GM21515 (cell line): ENCODE measurements around the gene RHOD.

Source experiments
- ATAC-seq: cut with Tn5 transposase; IDR thresholded peaks from one replicate; pipeline ENCODE4 v1.9.1; 2021; ENCODE audit not compliant: unreplicated experiment

The RHOD gene

DNA sequence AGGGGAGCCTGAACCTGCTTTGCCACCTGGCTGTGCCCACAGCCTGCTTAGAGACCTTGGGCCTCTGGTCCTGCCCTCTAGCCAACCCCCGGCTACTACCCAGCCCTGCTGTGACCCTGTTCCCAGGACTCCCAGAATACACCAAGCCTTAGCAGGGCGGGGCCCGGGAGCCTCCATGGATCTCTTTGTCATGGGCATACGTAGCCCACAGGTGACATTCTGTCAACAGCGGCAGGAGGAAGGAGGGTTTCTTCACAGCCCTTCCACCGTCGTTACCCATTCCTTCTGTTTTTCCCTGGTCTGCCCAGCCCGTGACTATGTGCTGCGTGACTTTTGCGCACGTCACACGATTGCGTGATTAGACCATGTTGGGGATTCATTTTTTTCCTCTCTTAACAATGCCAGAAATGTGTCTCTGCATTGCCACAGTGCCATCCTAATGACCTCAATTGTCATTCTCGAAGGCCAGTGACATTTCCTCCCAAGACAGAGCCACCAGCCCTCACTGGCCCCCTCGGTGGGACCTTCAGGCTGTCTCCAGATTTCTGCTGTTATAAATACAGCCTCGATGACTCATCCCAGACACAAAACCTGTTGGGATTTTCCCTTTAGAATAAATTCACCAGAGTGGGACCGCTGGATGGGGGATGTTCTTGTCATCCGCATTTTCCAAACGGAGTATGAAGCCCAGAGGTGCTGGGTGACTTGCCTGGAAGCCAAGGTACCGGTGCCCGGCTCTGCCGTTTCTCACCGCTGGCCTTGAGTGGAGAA is 24.7 kb upstream of the RHOD start:
- no peak for ATAC-seq

DNA sequence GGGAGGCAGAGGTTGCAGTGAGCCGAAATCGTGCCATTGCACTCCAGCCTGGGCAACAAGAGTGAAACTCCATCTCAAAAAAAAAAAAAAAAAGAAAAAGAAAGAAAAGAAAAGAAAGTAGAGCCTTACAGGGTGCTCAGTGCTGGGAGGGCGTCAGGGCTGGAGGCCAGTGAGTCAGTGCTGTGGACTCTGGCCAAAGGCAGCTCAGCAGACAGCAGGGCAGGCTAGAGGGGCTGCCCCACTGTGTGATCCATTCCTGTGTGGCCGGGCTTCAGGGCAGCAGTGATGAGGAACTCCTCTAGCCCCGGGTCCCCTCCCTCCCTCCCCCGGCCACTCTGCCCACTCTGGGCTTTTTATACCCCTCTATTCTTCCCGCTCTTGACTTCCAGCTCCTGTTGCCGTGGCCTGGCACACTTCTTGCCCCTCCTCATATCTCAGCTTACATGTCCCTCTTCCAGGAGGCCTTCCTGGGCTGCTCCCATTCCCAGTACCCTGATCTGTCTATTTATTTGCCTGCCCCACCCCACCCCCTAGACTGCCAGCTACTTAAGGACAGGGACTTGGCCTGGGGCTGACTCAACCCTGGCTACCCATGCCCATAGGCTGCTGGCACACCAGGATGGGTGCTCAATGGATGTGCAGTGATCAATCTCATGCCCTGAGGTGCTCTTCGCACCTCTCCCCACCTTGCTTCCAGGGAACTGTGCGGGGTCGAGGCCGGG is 23.7 kb upstream of the RHOD start:
- ATAC-seq = no peak

DNA sequence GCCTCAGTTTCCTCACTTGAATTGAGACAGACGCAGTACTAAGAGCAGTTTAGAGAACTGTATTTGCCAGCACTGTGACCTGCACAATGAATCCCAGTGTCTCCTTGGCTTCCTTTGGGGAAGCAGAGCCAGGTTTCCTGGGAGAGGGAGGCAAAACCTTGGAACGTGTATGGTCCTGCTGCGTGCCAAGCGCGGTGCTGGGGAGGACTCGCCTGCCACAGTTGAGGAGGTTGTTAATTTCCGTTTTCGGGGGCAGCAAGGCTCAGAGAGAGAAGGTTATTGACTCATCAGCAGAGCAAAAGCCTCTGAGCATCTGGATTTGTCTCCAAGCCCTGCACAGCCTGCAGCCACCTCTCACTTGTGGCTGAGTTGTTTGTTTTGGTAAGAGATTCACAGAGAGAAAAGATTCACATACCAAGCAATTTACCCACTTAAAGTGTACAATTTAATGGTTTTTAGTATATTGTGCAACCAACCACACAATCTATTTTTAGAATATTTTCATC is 22.9 kb upstream of the RHOD start:
- ATAC-seq = no peak

DNA sequence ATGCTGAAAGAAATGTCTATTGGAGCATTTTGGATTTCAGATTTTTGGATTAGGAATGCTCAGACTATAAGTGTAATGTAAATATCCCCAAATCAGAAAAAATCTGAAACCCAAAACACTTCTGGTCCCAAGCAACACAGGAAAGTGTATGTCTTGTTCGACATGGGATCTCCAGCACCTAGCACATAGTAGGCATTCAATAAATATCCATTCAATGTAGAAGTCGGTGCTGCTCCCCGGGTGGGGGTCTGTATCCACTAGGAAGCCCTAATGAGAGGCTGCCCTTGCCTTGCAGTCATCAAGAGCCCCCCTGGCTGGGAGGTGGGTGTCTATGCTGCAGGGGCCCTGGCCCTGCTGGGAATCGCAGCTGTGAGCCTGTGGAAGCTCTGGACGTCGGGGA is 22.3 kb upstream of the RHOD start:
- no peak for ATAC-seq

DNA sequence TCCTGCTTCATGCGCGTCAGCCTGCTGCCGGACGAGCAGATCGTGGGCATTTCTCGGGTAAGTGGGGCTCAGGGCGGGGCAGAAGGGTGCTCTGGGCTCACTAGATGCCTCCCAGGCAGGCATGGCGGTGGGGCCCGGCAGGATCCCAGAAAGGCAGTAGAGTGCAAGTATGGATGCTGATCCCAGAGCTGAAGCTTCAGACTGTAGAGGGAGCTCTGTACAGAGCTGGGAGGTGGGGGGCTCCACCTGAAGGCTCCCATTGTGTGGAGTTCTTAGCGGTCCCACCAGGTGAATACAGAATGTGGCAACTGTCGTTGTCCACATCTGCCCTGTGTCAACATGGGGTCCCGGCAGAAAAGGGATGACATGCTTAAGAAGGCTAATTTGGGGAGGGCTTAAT is 16.5 kb upstream of the RHOD start:
- no peak for ATAC-seq

DNA sequence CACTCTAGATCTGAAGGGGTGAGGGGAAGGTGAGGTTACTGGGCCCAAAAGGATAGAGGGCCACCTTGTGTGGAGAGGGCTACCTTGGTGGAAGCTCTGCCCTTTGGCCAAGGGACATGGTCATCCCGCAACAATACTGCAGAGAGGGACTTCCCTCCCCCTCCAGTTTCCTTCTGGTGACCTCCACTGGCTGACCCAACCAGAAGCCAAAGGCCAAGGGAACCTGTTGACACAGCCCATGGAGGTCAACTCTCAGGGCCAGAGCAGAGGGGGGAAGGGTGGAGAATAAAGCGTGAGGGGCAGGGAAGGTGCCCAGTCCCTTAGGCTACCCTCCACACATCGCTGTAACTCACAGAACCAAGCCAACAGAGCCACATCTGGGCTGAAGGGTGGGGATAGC is 15.0 kb upstream of the RHOD start:
- ATAC-seq = no peak

DNA sequence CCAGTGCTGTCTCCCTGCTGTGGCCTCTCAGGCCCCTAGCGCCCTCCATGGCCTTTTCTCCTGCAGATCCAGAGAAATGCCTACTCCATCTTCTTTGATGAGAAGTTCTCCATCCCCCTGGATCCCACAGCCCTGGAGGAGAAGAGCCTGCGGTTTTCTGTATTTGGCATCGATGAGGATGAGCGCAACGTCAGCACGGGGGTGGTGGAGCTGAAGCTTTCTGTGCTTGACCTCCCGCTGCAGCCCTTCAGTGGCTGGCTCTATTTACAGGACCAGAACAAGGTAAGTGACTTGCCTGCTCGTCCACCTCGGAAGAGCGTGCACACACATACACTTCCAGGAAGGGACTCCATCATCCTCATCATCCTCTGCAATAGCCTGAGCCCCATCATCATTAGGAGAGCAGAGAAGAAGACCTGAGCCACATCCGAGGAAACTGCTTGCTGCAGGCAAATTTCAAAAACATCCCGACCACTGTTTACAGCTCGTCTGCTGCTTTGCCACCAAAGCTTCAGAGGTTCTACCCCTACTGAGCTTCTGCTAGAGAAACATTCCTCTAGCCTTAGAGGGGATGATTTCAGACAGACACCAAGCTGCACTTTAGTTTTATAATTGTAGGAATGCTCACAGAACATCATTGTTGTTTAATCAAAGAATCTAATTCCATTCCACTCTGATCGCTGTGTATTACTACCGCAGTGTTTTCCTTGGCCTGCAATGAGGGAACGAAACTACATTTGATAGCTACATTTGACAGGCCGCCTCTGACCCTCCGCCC is 12.9 kb upstream of the RHOD start:
- ATAC-seq = no peak

DNA sequence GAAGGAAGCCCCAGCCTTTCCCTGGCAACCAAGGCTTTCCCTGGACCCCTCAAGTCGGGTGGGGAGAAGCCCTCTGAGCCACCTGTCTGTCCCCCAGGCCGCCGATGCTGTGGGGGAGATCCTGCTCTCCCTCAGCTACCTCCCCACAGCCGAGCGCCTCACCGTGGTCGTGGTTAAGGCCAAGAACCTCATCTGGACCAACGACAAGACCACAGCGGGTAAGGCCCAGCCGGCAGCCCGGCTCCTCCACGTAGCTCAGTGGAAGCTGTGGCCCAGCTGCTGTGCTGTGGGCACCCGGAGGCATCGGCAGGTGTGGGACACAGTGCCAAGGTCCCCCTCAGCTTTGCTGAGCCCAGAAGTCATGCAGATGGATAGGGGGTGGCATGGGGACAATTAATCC is 12.2 kb upstream of the RHOD start:
- no peak for ATAC-seq

DNA sequence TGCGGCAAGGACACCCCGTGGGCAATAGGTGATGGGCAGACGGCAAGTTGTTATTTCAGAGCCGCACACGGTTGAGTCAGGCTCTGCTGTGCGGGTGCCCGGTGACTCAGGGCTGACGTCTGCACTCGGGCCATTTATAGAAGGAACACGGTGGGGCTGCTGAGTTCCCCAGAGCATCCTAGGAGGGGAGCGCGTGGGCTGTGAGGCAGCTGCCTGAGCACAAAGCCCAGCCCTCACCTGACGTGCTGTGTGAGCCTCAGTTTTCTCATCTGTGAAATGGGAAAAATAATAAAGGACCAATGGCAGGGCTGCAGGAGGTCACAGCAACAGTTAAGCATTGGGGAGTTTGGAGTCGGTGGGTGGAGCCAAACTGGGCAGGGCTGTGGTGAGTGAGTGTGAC is 11.3 kb upstream of the RHOD start:
- ATAC-seq = no peak

DNA sequence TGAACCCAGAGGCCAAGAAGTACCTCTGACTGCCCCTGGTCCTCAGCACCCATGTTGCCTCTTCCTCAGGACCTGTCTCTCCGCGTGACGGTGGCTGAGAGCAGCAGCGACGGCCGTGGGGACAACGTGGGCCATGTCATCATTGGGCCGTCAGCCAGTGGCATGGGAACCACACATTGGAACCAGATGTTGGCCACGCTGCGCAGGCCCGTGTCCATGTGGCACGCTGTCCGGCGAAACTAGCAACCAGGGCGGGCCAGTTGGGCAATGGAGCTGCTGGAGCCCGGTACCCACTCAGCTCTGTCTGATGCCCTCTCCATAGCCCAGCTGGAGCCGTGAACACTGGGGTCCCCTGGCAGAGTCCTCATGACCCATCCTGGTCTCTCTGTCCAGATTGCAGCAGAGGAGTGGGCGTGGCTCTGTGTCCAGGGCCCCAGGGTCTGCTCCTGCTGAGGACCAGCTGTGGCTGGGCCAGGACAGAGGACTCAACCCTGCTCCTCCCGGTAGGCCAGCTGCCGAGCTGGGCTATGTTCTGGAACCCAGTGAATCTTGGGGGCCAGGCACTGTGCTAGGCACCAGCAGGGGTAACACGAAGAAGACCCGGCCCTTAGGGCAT is 8.0 kb upstream of the RHOD start:
- no peak for ATAC-seq

DNA sequence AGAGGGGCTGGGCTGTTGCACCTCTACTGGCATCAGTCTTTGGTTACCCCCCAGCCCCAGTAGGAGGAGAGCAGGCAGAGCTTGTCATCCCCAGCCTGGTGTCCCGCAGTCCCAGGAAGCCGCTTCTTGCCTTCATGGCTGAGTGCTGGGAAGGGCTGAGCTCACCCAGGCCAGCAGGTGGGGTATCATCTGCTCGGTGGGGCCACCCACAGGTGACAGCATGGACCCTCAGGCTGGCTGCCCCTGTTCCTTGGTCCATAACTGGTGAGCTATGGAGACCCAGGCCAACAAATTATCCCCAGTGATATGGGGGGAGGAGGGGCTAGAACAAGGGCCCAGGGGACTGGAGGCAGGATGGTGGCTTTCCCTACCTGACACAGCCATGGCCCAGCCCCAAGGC is 6.5 kb upstream of the RHOD start:
- ATAC-seq = no peak

DNA sequence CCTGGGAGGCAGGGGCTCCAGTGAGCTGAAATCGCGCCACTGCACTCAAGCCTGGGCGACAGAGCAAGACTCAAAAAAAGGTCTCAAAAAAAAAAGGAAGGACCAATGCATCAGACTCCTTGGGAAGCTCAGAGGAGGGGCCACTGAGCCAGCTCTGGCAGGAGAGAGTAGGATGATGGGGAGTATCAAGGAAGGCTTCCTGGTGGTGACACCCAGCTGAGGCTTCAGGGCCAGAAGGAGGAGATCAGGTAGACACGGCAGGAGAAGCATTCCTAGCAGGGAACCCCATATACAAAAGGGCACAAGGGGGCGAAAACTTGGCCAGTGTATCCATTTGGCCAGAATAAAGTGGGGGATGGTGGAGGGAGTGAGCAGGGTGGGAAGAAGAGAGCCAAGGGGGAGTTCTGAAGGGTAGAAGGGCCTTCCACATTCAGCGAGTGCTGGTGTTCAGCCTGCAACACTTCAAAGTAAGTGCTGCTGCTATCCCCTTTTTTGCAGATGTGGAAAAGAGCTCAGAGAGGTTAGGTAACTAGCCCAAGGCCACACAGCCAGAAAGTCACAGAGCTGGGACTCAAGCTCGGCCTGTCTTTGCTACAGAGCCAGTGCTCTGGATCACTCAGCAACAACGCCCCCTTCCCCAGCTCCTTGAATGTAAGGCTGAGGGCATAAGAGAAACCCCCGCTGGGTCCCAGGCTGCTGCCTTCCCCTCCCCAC is 5.3 kb upstream of the RHOD start:
- no peak for ATAC-seq

DNA sequence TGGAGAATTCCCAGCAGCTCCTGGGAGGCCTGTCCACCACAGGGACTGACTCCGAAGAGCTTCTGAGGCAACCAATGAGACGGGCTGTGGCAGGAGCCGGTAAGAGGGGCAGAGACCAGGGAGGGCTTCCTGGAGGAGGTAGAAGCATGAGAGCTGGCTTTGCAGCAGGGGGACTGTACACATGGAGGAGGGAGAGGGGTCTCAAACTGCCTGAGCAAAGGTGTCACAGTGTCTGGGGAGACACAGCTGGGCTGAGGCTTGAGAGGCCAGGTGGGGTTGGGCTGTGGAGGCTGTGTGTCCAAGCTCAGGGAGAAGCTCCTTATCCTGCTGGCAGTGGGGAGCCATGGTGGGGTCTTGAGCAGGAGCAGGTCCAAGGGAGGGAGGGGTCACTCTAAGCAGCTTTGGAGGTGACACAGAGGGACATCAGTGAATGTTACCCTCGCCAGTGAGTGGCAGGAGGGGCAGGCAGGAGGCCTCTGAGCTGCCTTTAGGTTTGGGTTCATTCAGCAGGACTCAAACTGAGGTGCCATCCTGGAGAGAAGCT is 4.6 kb upstream of the RHOD start:
- ATAC-seq = no peak

DNA sequence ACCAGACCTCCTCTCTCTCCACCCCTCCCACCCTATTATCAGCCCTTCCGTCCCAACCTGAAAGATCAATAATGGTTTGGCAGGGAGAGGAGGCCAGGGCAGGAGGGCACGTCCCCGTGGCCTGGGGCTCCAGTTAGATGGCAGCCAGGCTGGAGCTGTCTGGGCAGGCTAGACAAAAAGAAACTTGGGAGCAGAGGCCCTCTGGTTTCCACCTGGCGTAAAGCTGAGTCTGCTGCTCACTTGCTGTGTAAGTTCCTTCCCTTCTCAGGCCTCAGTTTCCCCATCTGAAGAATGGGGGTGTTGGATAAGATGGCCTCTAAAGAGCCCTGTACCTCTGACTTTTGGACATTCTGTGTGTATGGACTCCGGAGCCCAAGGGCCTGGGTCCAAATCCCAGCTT is 3.8 kb upstream of the RHOD start:
- ATAC-seq = no peak

DNA sequence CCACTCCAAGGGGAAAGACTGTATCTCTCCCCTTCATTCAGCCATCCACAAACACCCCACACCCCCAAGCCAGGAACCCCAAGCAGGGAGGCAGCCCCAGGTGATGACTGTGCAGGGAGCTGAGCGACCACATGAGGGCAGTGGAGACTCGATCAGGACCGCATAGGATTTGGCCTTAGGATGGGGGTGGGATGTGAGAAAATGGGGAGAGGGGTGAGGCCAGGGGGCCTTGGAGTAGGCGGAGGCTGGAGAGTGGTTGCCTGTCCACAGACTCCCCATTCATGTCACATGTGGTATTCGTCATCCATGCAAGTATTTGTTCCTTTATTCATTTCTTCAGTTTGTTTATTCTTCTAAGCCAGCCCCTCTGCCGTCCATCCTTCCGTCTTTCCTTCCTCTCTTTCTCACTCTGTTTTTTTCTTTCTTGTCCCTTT is 2.7 kb upstream of the RHOD start:
- ATAC-seq = no peak

DNA sequence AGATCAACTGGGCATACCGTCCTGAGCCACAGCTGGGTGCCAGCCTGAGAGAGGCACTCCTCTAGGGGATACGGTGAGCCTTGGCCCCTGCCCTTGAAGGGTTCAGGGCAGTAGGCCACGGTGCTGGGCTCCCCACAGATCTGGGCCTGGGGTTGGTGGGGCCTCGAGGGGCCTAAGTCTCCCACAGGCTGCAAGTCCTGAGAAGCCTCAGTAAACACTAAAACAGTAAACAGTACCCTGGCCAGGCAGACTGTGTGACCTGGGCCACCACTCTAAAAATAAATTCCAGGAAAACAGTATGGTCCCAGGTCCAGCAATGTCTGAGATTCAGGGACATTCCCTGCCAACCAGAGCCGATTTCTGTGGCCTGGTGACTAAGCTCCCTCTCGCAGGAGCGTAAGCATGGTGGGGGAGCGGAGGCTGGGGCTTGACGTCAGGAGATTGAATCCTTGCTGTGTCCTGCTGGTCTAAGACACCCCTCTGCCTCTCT is 2.3 kb upstream of the RHOD start:
- ATAC-seq = no peak

DNA sequence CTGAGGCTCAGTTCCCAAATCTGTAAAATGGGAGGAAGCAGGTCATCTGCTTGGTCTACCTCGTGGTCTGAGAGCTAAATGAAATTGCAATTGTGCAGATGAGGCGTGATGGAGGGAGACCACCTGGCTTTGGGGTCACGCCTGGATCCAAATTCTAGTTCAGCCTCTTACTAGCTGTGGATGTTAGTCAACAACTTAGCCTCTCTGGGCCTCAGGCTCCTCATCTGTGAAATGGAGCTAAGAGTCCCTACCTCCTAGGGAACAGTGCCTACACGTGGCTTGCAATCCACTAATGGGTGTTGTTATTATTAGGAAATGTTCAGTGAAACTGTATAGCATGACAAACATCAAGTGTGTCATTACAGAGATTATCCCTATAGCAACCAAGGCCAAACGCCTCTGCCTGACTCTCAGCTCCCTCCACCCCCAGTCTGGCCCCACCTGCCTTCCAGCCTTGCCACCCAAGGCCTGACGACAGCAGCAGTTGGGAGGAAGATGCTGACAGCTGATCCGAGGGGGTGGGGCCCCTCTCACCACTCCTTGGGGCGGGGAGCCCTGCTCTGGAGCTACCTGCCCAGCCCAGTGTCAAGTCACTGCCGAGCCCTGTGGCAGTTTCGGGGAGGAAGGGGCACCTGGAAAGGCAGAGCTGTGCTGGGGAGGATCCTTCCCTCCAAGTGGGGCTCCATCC is 1.7 kb upstream of the RHOD start:
- ATAC-seq = no peak

DNA sequence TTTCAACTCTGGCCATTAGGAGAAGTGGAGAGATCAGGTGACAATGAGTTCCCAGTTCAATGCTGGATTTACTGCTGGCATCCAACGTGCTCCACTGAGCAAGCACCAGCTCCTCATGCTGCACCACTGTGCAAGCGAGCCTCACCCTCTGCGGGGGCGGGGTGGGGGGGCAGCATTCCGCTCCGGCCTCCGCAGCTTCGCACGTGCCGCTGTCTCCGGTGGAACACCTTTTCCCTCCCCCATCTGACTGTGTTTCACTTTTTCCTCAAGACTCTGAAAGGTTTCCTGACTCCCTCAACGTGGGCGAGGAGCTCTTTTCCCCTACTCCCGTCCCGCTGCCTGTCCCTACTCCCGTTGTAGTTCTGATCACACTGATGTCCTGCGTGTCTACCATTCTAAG is 835 bp upstream of the RHOD start:
- ATAC-seq = no peak

DNA sequence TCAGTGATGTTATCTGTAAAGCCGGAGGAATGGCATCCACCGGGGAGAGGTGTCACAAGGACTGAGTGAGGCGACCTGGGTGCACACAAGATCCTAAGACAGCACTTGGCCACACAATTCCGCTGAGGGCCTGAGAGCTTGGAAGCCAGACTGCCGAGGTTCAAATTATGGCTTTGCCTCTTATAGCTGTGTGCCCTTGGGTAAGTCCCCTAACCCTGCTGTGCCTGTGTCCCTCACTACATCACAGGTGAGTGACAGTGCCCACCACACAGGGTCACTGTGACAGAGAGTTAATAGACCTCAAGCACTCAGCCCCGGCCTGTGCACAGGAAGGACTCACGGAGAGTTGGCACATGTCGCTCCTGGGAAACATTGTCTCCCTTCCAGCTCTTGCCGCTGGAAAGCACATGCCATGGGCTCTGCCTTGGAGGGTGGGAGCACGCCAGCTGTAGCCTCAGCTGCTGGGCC is 592 bp downstream of the RHOD start:
- no peak for ATAC-seq

DNA sequence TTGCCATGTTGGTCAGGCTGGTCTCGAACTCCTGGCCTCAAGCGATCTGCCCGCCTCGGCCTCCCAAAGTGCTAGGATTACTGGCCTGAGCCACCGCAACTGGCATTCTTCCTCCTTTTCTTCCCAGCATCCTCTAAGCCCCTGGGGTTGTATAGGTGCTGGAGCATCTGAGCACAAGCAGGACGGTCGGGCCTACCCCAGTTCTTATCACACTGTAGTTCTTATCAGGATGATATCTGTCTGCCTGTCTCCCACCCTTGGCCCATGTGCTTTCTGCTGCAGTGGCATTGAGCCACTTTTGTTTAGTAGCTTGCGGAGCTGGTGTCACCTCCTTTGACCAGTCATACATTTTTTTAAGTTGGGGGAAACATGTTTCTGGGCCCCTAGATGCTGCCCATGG is 1.9 kb downstream of the RHOD start:
- ATAC-seq = no peak
